ENCODE data around the gene CCL1. TPM values are rescaled to one million over a fixed set of nuclear protein-coding genes. Genes with fewer than 3 reads are reported as not detected.

Gene CCL1
- total and polyA plus RNA-seq, 9 of the 15 experiments (the other 6 are each of a cell fraction or from before 2014, with no cell fraction given), result 0.45 TPM; not detected in 8

- in situ Hi-C loops (cut with MboI), result no loop called here
- no TSS peak for BruUV-seq (replicated peaks)
- POLR2A ChIA-PET, result no interaction called here
- no peak for DNase-seq (ENCODE audit: extremely low read depth in 1 of 4, low spot score in 3 of 4)
- WGBS (ENCODE audit: insufficient coverage, low coverage, missing lambda C conversion rate), result 24% methylated on average over 9 of the region's 9 CpGs
- TF ChIP-seq POLR2H (tag; IDR thresholded peaks at IDR 0.05; ENCODE audit: low read depth) (no peak), GTF2B (IDR thresholded peaks at IDR 0.05; ENCODE audit: extremely low read depth, insufficient read length) (no peak), RAD51 (IDR thresholded peaks at IDR 0.05; ENCODE audit: borderline replicate concordance, low read depth) (no peak), KLF1 (tag; IDR thresholded peaks at IDR 0.05) (no peak), ZNF124 (CRISPR knock-in tag; IDR thresholded peaks at IDR 0.05) (no peak), ZKSCAN3 (CRISPR knock-in tag; IDR thresholded peaks at IDR 0.05) (no peak), SP2 (IDR thresholded peaks at IDR 0.05; ENCODE audit: extremely low read depth, low read depth, low read length, poor library complexity, severe bottlenecking) (no peak), ELF4 (CRISPR knock-in tag; IDR thresholded peaks at IDR 0.05) (no peak), PPARD (CRISPR knock-in tag; IDR thresholded peaks at IDR 0.05) (no peak), BCOR (IDR thresholded peaks at IDR 0.05) (no peak), MYC (IDR thresholded peaks at IDR 0.05; ENCODE audit: low read depth, low read length) (no peak), MYC (CRISPR knock-in tag; IDR thresholded peaks at IDR 0.05; ENCODE audit: borderline replicate concordance, low read depth) (no peak), ARID3A (IDR thresholded peaks at IDR 0.05; ENCODE audit: borderline replicate concordance, low read depth, low read length) (no peak), NFXL1 (CRISPR knock-in tag; IDR thresholded peaks at IDR 0.05) (no peak), CBX2 (IDR thresholded peaks at IDR 0.05; ENCODE audit: insufficient read depth, low read length, poor library complexity, severe bottlenecking) (no peak), EGR1 (conservative IDR thresholded peaks at IDR 0.05) (no peak), ZBTB9 (CRISPR knock-in tag; IDR thresholded peaks at IDR 0.05) (no peak), ZNF780A (CRISPR knock-in tag; IDR thresholded peaks at IDR 0.05) (no peak)
- no peak overlapping the region; the same call in 1 of the 2 replicates for H2AFZ ChIP-seq (ENCODE audit: low read depth, low read length)
- H4K20me1 ChIP-seq (replicated peaks; ENCODE audit: control insufficient read depth, insufficient read depth, low read length), result no peaks in the 10 kb centered on the region
- no peaks in the 10 kb centered on the region for H3K9me1 ChIP-seq (ENCODE audit: control insufficient read depth, insufficient read depth, low read length)
- H3K4me3 ChIP-seq, result no peak overlapping the region
- CTCF ChIA-PET (ENCODE audit: low intra/inter-chr PET ratio), result interaction anchor here (1.2 kb wide), 1 partner anchor 168 kb away, joined by 4 read pairs; no protein-coding TSS in a partner anchor
- intact Hi-C loops (cut with micrococcal nuclease), result no loop called here
- no peaks in the 10 kb centered on the region; a peak in 1 of 5 replicates for H3K4me1 ChIP-seq (replicated peaks in 1 of 2; ENCODE audit: control insufficient read depth in 2 of 2, insufficient read depth in 2 of 2, low read length in 2 of 2)
- no peaks in the 10 kb centered on the region for H3K9me3 ChIP-seq (replicated peaks; ENCODE audit: control insufficient read depth, insufficient read depth, low read depth, low read length)
- ATAC-seq, result no peak
- no peak overlapping the region for H3K4me2 ChIP-seq (ENCODE audit: insufficient read depth, low read length)
- no peak for FAIRE-seq
- H3K36me3 ChIP-seq (ENCODE audit: control insufficient read depth, insufficient read depth, low read length), result no peaks in the 10 kb centered on the region
- peaks cover 0 to 6% of the 10 kb centered on the region in 2 experiments; a peak in 2 of 5 replicates for H3K27me3 ChIP-seq (ENCODE audit: control insufficient read depth in 2 of 2, insufficient read depth in 2 of 2, low read length in 2 of 2)
- no peak overlapping the region for H3K27ac ChIP-seq (ENCODE audit: extremely low read depth, low read depth, low read length)
- no peaks in the 10 kb centered on the region for H3K79me2 ChIP-seq (ENCODE audit: control insufficient read depth, insufficient read depth, low read length)
- no peak overlapping the region for H3K9ac ChIP-seq (ENCODE audit: insufficient read depth in 1 of 2, low read depth in 2 of 2, low read length in 2 of 2)
These were observed 4.6 kb upstream of the CCL1 start for GRCh38 chr17:34367486-34368195.

All from K562 (cell line).